GM10266 (cell line): ENCODE measurements around the gene FBXO48.

ENCODE experiments used
- DNase-seq: peaks from one replicate; pipeline ENCODE4 v3.0.0; 2012; ENCODE audit errors: extremely low spot score
- CTCF ChIP-seq: IDR thresholded peaks from 2 replicates; pipeline ENCODE4 v1.5.1; 2012; ENCODE audit warnings: mild to moderate bottlenecking, low read depth; ENCODE audit not compliant: control insufficient read depth, insufficient read depth; ENCODE audit errors: missing control alignments

FBXO48 gene

DNA sequence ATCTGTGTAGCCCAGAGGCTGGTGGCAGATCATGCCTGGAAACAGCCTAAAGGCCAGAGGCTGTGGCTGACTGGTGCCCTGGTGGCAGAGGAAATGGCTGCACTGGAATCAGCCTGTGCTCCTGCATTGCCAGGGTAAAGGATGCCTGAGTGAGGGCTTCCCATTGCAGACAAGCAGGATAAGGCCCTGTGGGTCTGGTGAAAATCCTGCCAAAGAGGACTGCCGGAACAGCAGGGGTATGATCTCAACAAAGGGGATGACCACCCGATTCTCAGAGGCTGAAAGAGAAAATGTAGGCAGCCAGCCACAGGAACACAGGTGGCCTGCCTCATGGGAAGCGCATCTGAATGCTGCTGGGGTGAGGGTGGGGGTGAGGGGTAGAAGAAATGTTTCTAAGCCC lies 48.2 kb downstream of the FBXO48 start:
- TF ChIP-seq CTCF, result no peak
- no peak for DNase-seq

DNA sequence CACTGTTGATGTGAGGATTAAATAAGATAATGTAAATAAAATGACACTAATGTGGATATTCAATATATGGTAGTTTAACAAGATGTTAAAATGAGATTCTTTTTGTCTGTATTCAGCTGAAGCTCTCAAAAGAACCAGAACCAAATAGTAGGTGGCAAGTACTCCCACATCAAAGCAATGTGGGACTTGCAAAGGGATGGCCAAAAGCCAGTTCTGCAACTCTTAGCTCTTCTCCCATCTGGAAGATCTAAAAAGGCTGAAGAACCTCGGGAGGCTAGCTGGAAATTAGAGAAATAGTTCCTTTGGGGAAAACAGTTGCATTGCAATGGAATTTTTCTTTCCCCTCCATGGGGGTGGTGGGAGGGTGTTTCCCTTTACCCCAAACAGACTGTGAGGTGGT lies 48.7 kb downstream of the FBXO48 start:
- DNase-seq, result no peak
- no peak for TF ChIP-seq CTCF

GRCh38 chr2:68417926-68418325 lies 49.2 kb downstream of the FBXO48 start:
- no peak for DNase-seq
- TF ChIP-seq CTCF, result no peak

GRCh38 chr2:68416081-68416675 lies 50.9 kb downstream of the FBXO48 start:
- no peak for DNase-seq
- no peak for TF ChIP-seq CTCF

DNA sequence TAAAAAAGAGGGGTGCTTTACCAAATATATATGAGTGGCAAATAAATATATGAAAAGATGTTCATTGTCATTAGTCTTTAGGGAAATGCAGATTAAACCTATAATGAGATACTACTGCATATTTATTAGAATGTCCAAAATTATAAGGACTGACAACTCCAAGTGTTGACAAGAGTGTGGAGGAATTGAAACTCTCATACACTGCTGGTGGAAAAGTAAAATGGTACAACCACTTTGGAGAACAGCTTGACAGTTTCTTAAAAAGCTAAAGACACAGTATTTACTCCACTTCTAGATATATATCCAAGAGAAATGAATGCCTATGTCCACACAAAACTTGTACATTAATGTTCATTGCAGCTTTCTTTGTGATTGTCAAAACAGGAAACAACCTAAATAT lies 51.6 kb downstream of the FBXO48 start:
- no peak for TF ChIP-seq CTCF
- no peak for DNase-seq

DNA sequence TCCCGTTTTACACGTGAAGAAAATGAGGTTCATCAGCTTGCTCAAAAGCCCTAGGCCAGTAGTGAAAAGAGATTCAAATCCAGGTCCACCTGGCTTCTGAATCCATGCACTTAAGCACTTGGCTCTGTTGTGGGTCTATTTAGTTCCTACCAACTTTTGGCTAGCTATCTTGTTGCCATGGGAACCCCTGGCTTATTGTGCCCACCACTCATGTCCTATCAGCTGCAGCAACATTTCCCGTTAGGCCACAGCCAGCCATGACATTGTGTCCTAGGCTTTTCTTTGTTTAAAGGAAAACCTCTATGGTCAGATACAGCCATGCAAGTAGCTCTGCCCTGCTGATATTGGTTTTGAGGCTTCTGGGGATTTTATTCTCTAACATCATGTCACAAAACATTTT lies 52.2 kb downstream of the FBXO48 start:
- TF ChIP-seq CTCF, result no peak
- DNase-seq, result no peak

GRCh38 chr2:68414452-68414851 lies 52.6 kb downstream of the FBXO48 start:
- DNase-seq, result no peak
- no peak for TF ChIP-seq CTCF
